ENCODE data around the gene TMEM220. TPM values are rescaled to one million over a fixed set of nuclear protein-coding genes. Genes with fewer than 3 reads are reported as not detected.

TMEM220 gene
- total and polyA plus RNA-seq, 2 experiments from 2014 or later = 3.1 to 7.8 TPM

DNA sequence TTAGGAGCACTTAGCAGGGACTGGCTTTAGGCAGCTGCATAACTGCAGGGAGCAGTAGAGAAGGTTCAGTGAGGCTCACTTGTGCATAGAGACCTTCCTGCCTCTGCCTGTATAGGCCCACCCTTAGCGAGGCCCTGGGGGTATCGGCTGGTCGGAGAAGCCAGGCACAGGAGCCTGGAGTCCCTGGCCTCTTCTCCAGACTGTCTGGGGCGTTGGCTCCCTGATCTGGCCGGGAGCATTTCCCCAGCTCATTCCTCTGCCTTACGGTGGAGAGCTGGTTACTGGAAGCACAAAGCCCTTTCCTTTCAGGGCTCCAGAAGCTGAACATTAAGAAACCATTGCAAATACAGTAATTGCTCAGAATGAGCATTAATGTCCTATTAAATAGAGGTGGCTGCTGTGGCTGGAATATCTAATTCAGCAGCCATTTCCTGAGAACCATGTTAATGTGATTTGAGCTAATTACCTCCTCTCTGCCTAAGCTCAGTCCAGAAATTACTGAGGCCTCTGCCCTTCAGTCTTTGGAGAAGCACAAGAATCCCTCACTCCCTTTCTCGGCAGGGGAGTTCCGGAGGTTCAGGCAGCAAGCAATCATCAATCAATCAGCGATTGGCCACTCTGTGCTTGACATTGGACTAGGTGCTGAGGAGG is 18.8 kb upstream of the TMEM220 start (continued):
- TF ChIP-seq, protein P1, sequence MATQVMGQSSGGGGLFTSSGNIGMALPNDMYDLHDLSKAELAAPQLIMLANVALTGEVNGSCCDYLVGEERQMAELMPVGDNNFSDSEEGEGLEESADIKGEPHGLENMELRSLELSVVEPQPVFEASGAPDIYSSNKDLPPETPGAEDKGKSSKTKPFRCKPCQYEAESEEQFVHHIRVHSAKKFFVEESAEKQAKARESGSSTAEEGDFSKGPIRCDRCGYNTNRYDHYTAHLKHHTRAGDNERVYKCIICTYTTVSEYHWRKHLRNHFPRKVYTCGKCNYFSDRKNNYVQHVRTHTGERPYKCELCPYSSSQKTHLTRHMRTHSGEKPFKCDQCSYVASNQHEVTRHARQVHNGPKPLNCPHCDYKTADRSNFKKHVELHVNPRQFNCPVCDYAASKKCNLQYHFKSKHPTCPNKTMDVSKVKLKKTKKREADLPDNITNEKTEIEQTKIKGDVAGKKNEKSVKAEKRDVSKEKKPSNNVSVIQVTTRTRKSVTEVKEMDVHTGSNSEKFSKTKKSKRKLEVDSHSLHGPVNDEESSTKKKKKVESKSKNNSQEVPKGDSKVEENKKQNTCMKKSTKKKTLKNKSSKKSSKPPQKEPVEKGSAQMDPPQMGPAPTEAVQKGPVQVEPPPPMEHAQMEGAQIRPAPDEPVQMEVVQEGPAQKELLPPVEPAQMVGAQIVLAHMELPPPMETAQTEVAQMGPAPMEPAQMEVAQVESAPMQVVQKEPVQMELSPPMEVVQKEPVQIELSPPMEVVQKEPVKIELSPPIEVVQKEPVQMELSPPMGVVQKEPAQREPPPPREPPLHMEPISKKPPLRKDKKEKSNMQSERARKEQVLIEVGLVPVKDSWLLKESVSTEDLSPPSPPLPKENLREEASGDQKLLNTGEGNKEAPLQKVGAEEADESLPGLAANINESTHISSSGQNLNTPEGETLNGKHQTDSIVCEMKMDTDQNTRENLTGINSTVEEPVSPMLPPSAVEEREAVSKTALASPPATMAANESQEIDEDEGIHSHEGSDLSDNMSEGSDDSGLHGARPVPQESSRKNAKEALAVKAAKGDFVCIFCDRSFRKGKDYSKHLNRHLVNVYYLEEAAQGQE (IDR thresholded peaks at IDR 0.05; ENCODE audit: unreplicated experiment) = no peak
- no peak for TF ChIP-seq ZNF114 (CRISPR knock-in tag; IDR thresholded peaks at IDR 0.05)
- no peak for TF ChIP-seq NANOG (IDR thresholded peaks at IDR 0.05; ENCODE audit: borderline replicate concordance)
- TF ChIP-seq CREB1 (CRISPR knock-in tag; IDR thresholded peaks at IDR 0.05; ENCODE audit: low read depth) = no peak
- TF ChIP-seq STAT1 (IDR thresholded peaks at IDR 0.05; ENCODE audit: unreplicated experiment) = no peak

DNA sequence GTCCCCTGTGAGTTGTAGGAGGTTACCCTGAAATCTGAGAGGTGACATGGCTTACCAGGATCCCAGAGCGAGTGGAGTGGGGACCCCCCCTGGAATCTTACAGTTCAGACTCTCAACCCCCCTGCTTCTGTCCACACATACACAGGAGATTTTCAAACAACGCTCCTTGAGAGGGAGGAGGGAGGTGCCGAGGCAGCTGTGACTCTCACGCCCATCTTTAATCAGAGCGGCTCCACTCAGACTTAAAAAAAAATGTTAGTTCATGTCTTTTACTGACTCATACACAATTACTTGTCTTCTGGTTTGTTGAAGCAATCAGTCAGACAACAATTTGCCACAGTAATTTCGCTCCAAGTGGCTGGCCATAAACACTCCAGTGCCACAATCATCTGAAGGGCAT is 15.4 kb upstream of the TMEM220 start:
- no peaks in the 10 kb centered on the region for H4K20me1 ChIP-seq (replicated peaks; ENCODE audit: insufficient read depth)
- no peaks in the 10 kb centered on the region for H3K27me3 ChIP-seq (ENCODE audit: insufficient read depth)
- no peak overlapping the region for H3K27ac Mint-ChIP-seq
- no peak overlapping the region for H3K27ac ChIP-seq (ENCODE audit: low read depth)
- ATAC-seq (no peak), DNase-seq (ENCODE audit: low spot score) (no peak)
- peaks cover 5% of the 10 kb centered on the region for H3K27me3 Mint-ChIP-seq (ENCODE audit: insufficient read depth, low read depth, poor library complexity)
- no peaks in the 10 kb centered on the region for H3K36me3 ChIP-seq (ENCODE audit: insufficient read depth)
- H3F3A ChIP-seq (replicated peaks; ENCODE audit: low read depth) = no peaks in the 10 kb centered on the region
- H3K4me1 Mint-ChIP-seq = peaks cover 11% of the 10 kb centered on the region
- no peak overlapping the region for H2AFZ ChIP-seq
- H3K4me3 Mint-ChIP-seq = no peak overlapping the region
- H3K4me1 ChIP-seq (ENCODE audit: insufficient read depth) = peaks cover 12% of the 10 kb centered on the region
- H3K4me3 ChIP-seq = no peak overlapping the region
- H3K4me2 ChIP-seq = no peak overlapping the region
- 0 out of 3 replicates have a peak, but pooled peaks cover 2% of the 10 kb centered on the region for H3K9me3 Mint-ChIP-seq
- peaks cover 2% of the 10 kb centered on the region; the same call in 1 of the 2 replicates for H3K9me2 ChIP-seq (ENCODE audit: insufficient read depth)
- no peaks in the 10 kb centered on the region for H3K36me3 Mint-ChIP-seq (ENCODE audit: low read depth)
- H3K79me2 ChIP-seq (replicated peaks; ENCODE audit: insufficient read depth) = no peaks in the 10 kb centered on the region
- TF ChIP-seq, protein P1 (IDR thresholded peaks at IDR 0.05; ENCODE audit: unreplicated experiment) = no peak
- TF ChIP-seq CREB1 (CRISPR knock-in tag; IDR thresholded peaks at IDR 0.05; ENCODE audit: low read depth) (no peak), POLR2AphosphoS5 (IDR thresholded peaks at IDR 0.05; ENCODE audit: low read depth) (no peak), ZNF331 (CRISPR knock-in tag; IDR thresholded peaks at IDR 0.05; ENCODE audit: low read depth) (no peak), EZH2 (IDR thresholded peaks at IDR 0.05; ENCODE audit: low read depth, unreplicated experiment) (no peak), STAT1 (IDR thresholded peaks at IDR 0.05; ENCODE audit: unreplicated experiment) (no peak)
- TF ChIP-seq, protein P2, sequence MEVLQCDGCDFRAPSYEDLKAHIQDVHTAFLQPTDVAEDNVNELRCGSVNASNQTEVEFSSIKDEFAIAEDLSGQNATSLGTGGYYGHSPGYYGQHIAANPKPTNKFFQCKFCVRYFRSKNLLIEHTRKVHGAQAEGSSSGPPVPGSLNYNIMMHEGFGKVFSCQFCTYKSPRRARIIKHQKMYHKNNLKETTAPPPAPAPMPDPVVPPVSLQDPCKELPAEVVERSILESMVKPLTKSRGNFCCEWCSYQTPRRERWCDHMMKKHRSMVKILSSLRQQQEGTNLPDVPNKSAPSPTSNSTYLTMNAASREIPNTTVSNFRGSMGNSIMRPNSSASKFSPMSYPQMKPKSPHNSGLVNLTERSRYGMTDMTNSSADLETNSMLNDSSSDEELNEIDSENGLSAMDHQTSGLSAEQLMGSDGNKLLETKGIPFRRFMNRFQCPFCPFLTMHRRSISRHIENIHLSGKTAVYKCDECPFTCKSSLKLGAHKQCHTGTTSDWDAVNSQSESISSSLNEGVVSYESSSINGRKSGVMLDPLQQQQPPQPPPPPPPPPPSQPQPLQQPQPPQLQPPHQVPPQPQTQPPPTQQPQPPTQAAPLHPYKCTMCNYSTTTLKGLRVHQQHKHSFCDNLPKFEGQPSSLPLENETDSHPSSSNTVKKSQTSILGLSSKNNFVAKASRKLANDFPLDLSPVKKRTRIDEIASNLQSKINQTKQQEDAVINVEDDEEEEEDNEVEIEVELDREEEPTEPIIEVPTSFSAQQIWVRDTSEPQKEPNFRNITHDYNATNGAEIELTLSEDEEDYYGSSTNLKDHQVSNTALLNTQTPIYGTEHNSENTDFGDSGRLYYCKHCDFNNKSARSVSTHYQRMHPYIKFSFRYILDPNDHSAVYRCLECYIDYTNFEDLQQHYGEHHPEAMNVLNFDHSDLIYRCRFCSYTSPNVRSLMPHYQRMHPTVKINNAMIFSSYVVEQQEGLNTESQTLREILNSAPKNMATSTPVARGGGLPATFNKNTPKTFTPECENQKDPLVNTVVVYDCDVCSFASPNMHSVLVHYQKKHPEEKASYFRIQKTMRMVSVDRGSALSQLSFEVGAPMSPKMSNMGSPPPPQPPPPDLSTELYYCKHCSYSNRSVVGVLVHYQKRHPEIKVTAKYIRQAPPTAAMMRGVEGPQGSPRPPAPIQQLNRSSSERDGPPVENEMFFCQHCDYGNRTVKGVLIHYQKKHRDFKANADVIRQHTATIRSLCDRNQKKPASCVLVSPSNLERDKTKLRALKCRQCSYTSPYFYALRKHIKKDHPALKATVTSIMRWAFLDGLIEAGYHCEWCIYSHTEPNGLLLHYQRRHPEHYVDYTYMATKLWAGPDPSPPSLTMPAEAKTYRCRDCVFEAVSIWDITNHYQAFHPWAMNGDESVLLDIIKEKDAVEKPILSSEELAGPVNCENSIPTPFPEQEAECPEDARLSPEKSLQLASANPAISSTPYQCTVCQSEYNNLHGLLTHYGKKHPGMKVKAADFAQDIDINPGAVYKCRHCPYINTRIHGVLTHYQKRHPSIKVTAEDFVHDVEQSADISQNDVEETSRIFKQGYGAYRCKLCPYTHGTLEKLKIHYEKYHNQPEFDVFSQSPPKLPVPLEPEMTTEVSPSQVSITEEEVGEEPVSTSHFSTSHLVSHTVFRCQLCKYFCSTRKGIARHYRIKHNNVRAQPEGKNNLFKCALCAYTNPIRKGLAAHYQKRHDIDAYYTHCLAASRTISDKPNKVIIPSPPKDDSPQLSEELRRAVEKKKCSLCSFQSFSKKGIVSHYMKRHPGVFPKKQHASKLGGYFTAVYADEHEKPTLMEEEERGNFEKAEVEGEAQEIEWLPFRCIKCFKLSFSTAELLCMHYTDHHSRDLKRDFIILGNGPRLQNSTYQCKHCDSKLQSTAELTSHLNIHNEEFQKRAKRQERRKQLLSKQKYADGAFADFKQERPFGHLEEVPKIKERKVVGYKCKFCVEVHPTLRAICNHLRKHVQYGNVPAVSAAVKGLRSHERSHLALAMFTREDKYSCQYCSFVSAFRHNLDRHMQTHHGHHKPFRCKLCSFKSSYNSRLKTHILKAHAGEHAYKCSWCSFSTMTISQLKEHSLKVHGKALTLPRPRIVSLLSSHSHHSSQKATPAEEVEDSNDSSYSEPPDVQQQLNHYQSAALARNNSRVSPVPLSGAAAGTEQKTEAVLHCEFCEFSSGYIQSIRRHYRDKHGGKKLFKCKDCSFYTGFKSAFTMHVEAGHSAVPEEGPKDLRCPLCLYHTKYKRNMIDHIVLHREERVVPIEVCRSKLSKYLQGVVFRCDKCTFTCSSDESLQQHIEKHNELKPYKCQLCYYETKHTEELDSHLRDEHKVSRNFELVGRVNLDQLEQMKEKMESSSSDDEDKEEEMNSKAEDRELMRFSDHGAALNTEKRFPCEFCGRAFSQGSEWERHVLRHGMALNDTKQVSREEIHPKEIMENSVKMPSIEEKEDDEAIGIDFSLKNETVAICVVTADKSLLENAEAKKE (CRISPR knock-in tag; IDR thresholded peaks at IDR 0.05) = no peak
- TF ChIP-seq, protein P3, sequence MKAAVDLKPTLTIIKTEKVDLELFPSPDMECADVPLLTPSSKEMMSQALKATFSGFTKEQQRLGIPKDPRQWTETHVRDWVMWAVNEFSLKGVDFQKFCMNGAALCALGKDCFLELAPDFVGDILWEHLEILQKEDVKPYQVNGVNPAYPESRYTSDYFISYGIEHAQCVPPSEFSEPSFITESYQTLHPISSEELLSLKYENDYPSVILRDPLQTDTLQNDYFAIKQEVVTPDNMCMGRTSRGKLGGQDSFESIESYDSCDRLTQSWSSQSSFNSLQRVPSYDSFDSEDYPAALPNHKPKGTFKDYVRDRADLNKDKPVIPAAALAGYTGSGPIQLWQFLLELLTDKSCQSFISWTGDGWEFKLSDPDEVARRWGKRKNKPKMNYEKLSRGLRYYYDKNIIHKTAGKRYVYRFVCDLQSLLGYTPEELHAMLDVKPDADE (IDR thresholded peaks at IDR 0.05) = no peak

All from GM23338 (cell line).